HG03565 (cell line): ENCODE measurements around the gene SMAD3.
"Not testable (repeated sequence)": the region's sequence is repeated elsewhere in the genome, so short reads cannot be mapped to it uniquely, and the experiment has no call there.

ENCODE experiments used
- ATAC-seq: cut with Tn5 transposase; IDR thresholded peaks from one replicate; pipeline ENCODE4 v1.9.1; 2021; ENCODE audit warnings: mild to moderate bottlenecking, moderate library complexity; ENCODE audit not compliant: unreplicated experiment

Gene SMAD3

GRCh38 chr15:67062369-67062985 lies 2.9 kb upstream of the SMAD3 start:
- no peak for ATAC-seq

- ATAC-seq: no peak
Observed at GRCh38 chr15:67063689-67064606, 1.5 kb upstream of the SMAD3 start.

DNA sequence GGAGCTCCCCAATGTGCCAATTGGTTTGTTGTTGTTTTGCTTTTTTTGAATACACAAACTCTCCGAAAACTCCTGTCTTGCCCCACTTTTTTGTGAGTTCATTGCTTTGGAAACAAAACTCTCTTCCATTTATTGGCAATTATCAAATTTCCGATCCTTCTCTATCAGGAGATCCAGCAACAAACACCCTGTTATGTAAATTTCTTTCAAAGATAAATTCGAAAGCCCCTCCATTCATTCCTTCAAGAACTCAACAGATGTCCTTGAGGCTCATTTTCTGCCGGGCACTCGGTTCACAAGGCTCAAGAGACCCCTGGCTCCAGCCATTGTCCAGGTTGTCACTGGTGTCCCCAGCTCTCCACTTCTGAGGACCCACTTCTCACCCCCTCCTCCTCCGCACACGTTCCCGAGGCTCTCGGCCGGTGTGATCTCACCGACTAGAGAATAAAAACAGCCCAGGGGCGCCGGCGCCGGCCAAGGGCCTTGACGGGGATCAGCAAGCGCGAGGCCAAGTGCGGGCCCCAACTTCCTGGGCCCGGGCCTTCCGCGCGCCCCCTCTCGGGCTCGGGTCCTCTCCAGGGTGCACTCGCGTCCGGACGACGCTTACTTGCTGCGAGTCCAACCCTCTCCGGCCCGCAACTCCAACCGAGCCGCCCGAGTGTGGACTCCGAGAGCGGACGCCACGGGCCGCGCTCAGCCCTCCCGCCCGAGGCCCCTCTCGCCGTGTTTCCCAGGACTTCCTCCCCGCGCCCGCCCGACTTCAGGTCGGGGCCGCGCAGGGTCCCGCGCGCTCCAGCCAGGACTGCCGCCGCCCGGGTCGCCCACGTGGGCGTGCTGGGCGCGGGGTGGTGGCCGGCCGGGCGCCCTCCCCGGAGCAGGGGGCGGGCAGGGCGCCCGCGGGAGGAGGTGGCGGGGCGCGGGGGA lies 533 bp upstream of the SMAD3 start:
- ATAC-seq: no peak

- ATAC-seq: no peak
Observed at GRCh38 chr15:67066041-67066958, 898 bp downstream of the SMAD3 start.

DNA sequence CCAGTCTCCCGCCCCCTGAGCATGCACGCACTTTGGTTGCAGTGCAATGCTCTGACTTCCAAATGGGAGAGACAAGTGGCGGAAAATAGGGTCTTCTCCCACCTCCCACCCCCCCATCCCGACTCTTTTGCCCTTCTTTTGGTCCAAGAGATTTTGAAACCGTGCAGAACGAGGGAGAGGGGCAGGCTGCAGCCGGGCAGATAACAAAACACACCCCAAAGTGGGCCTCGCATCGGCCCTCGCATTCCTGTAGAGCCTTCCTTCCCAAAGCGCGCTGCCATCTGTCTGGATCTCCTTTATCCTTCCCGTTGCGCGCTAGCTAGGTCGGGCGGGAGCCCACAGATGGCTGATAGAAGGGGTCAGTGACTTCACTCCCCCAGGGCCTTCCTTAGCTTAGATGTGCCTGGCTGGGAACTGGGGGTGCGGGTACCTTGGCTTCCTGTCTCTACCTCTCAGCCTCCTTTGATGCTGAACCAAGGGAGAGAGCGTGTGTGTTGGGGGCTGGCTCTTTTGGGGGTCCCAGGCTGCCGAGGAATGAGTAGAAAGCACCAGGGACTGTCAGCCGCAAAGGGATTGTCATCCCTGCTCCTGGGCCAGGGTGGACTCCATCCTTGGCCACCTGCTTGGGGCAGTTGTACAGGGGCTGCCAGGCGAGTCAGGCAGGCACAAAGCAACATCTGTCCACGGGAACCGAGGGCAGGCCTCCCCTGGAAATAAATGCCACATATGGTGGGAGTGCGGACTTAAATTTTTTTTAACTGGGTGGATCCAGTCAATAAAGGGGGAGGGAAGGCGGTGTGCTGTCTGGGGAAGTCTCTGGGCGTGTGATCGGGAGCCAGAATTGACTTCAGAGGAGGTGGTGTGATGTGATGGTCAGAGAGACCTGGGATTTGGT lies 1.8 kb downstream of the SMAD3 start:
- no peak for ATAC-seq

DNA sequence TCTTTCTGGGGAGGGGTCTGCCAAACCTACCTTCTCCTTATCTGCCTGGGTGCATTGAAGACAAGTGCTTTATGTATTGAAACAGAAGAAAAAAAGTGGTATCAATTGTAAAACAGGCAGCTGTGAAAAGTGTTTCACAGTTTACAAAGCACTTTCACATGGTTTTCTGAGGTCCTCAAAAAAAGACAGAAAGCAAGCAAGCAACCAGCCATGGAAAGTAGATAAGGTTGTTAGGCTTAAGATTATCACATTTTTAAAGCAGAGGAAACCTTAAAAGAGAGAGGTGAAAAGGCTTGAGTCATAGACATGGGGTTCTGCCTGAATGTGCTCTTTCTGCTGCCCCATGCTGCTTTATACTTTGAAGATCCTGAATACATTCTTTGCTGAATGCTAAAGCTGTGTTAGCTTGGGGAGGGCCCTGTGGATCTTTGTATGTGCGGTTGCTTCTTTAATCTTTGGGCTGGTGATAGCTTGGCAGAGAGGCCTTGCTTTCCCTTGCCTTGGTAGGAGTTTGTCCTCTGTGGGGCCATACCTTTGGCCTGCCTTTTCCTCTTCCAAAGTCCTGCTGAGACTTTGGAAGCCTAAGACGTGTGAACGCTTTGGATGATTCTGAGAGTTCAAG lies 2.6 kb downstream of the SMAD3 start:
- ATAC-seq: no peak

DNA sequence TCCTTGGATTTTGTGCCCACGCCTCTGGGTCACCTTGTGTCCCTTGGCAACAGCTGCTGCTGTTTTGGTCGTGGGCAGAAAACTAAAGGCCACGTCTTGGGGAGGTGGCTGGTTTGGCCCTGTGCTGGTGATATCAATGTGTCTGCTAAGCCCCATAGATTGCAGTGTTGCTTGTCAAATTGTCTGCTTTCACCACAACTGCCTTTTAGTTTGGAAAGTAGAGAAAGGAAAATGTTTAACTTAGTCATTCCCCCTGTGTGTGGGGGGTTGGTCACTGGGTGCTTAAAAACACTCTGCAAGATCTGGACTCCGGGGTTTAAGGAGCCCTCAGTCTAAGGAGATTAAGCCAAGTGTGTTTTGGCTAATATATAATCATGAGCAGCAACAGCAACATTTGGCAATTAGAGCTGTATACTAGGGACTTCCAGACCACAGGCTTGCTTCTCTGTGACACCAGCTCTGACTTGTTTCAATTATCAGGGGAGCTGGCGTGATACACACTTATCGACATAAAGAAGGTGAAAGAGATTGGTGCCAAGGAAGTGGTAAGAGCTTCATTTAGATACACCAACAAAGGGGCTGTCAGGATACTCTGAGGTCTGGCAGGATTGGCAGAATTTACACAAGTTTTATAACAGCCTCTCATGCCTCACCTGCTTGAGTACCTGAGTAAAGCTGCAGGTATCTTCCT lies 3.5 kb downstream of the SMAD3 start:
- no peak for ATAC-seq

DNA sequence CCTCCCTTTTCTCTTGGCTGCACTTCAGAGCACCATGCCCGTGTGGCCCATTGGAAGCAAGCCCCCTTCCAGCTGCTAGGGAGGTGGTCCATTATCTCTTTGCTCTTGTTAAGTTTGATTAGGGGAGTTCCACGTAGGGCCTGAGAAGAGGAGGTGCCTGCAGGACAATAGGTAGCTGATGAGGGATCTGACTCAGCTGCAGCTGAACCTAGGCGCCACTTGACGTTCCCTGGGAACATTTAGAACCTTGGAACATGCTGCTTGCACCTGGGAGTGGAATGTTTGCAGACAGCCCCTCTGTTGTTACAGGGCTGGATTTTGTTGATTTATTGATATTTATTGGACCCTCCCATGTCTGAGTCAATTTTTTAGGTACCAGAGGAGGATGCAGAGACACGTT lies 4.7 kb downstream of the SMAD3 start:
- ATAC-seq: no peak

- ATAC-seq: no peak
Observed at GRCh38 chr15:67070892-67071664, 5.7 kb downstream of the SMAD3 start.

DNA sequence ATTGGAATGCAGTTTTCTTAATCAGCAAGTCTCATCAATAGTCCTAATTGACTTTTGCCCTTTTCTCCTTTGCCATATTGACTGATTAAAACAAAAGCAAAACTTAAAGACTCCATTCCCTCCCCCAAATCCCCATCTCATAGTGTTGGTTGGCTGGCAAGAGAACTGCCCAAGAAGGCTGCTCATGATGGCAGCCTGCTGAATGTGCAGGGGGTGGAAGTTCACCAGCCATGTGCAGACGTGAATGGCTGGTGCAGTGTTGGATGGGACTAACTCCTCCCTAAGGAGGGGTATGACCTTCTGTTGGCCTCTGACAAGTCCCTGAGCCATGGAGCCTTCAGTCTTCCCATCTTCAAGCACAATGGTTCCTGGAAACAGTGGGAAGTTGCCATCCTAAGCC lies 7.0 kb downstream of the SMAD3 start:
- no peak for ATAC-seq

DNA sequence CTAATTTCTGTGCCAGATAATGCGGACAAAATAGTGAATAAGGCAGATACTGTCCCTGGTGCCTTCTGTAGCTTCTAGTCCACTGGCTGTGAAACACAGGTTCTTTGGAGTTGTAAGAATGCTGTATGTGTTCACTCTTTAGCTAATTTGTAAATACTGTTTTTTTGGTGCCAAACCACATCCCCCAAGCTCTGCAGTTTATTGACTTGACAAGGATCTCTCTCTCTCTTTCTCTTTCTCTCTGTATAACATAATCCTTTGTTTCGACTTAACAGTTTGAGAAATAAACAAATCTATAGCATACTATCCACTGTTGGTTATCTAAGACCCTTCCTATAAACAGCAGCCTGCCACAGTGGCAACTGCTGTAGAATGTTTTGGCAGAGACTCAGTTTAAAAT lies 7.6 kb downstream of the SMAD3 start:
- no peak for ATAC-seq

GRCh38 chr15:67074886-67075229 lies 9.5 kb downstream of the SMAD3 start:
- no peak for ATAC-seq

DNA sequence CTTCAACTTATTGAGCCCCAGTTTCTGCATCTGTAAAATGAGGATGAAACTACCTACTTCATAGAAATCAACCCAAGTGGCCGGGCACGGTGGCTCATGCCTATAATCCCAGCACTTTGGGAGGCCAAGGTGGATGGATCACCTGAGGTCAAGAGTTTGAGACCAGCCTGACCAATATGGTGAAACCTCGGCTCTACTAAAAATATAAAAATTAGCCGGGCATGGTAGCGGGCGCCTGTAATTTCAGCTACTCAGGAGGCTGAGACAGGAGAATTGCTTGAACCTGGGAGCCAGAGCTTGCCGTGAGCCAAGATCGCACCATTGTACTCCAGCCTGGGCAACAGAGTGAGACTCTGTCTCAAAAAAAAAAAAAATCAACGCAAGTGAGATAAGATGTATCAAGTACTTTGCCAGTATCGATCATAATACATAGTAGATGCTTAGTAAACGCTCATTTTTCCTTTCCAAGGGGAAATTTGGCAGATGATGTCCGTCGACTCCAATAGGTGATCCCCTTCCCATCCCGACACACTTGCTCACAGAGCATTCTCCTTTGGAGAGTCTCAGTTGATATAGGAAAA lies 10.2 kb downstream of the SMAD3 start:
- not testable (repeated sequence) for ATAC-seq

DNA sequence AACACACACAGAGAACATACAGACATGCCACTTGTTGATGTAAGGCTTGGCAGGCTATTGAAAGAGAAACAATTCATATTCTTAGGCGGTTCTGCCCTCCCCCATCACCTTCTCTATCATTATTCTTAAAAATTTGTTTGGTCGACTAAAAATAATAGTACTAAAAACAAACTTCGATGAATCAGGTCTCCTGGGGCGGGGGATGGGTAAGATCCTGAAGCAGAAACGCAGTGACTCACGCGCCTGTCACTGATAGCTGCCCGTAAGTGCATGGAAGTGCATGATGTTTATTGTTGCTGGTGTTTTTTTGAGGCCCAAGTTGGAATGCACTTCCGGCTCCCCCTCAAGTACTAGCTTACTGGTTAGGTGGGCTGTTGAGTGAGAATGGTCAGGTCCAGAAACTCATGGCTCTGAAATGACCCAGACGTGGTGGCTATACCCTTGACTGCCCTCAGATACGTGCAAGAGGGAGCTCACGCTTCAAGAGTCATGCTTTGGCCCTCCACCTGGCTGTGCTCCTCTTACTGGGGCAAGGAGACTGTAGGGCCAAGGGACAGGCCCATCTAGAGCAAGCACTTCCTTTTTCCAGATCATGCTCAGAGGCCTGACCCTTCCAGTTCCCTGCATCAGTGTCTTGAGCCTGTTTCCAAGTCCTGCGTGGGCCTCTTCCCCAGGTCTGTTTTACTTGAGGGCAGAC lies 10.9 kb downstream of the SMAD3 start:
- peak; percentile 37 for ATAC-seq

DNA sequence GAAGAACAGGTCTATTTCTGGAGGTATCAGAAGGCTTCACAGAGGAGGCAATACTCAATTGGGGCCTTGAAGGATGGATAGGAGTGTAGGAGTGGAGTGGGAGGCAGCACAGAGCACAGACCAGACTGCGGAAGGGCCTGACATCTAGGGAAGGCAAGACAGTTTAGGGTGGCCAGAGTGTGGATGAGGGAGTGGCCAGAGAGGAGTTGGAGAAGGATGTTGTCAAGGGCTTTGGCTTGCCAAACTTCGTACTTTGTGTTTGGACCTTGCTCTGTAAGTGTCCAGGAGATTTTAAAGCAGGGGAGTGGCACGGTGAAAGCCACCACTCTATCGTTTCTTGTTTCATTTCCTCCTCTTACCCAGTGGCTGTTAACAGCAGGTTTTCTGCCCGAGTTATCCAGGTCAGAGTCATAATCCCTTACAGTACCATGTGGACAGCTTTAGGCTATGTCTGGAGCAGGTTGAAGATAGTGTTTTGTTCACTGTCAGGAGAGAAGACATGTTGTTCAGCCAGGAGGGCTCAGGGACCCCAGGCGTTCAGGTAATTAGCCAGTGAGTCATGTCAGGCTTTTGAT lies 12.3 kb downstream of the SMAD3 start:
- ATAC-seq: no peak

DNA sequence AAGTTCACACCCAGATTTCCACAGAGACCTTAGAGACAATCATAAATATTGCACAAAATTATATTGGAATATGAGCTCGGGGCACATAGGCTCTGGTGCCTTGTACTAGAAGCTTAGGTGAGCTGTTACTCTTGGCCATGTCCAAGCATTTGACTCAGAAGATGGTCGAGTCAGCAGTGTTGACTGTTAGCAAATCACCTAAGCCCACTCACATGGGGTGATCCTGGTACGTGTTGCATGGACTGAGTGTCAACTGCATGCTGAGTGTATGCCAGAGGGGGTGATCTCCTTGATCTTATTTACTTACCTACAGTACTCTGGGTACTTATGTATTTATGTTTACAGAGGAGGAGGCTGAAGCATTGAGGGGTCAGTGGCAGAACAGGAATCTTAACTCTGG lies 14.0 kb downstream of the SMAD3 start:
- ATAC-seq: no peak
